GF-D8 (cell line): ENCODE data around the gene RIN2.
"Not testable (repeated sequence)": the region's sequence is repeated elsewhere in the genome, so short reads cannot be mapped to it uniquely, and the experiment has no call there.

Source experiments
- DNase-seq: peaks from one replicate; lab custom pipeline; 2025; lab: John Stamatoyannopoulos, UW

The RIN2 gene

DNA sequence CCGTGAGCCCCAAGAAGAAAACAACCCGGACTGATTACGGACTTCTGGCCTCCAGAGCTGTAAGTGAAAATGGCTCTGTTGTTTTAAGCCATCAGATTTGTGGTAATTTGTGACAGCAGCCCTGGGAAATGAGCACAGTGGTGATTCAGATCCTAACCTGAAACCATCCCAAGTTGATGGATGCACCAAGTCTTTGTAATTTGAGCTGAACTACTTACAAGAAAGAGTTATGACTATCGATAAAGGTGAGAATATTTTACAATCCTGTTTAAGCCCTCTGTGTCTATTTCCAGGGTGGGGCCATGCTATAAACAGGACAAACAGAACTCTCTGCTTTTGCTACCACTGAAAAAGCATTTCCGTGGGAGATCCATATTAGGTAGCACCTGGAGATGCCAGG, 19.1 kb upstream of the RIN2 start:
- DNase-seq: no peak

DNA sequence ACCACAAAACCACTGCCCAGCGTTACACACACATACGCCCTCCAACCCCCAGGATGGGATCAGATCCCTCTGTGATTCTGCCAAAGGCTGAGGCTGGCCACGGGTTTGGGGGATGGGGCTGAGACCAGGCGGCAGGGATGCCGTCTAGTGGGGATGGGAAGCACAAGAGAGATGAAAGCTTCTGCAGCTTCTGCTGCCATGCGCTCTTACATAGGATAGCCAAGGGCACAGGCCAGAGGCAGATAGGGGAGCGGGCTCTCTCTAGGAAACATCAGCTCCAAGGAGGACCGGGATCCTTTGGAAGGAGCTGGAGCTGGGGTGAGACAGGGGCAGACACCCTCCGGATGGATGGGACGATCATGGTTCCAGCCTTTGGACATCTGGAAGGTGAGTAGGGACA, 18.7 kb upstream of the RIN2 start:
- DNase-seq: no peak

GRCh38 chr20:19740512-19740911, 17.5 kb upstream of the RIN2 start:
- no peak for DNase-seq

DNA sequence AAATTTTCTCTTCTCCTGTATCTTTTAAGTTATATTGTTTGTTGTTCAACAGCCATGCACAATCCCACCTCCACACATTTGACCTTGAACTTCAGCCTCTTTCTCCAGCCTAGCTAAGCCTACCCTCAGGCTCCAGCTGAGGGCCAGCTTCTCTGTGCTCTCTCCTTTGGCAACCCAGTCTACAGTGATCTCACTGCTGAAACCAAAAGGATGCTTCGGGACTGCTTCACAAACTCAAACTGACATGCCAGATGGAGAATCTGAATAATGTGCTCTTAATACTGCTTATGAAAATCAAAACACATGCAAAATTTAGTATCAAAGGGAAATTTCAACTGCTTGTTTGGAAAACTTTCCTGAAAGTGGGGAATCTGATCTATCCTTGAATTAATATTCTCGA, 16.1 kb upstream of the RIN2 start:
- no peak for DNase-seq

- no peak for DNase-seq
Observed at GRCh38 chr20:19742974-19743639, 15.0 kb upstream of the RIN2 start.

DNA sequence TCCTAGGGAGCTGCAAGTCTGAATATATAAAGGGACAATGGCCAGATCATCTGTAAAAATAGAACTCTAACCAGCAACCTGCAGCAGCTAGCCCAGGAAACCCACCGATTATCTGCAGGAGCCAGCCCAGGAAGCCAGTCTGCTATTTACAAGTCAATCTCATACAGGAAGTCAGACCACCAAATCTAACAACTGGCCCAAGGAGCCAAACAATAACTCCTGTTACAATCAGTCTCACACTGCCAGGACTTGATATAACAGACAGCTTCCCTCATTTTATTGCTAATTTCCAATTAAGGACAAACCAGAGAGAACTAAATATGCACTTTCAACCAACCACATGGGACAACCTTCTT, 14.4 kb upstream of the RIN2 start:
- DNase-seq: no peak

- DNase-seq: no peak
Observed at GRCh38 chr20:19745106-19745505, 13.0 kb upstream of the RIN2 start.

DNA sequence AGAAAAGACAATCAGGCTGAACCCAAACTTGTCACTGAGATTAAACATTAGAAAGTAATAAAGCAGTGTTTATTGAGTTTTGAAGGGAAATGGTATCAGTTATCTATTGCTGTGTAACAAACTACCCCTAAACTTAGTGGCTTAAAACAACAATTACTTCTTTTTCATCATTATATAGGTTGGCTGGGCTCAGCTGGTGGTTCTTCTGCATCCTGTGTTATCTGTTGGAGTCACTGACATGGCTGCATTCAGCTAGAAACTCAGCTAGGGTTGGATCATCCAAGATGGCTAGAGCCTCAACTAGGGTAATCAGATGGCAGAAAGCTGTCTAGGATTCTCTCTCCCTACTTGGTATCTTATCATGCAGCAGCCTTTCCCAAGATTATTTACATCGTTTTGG, 12.5 kb upstream of the RIN2 start:
- no peak for DNase-seq

DNA sequence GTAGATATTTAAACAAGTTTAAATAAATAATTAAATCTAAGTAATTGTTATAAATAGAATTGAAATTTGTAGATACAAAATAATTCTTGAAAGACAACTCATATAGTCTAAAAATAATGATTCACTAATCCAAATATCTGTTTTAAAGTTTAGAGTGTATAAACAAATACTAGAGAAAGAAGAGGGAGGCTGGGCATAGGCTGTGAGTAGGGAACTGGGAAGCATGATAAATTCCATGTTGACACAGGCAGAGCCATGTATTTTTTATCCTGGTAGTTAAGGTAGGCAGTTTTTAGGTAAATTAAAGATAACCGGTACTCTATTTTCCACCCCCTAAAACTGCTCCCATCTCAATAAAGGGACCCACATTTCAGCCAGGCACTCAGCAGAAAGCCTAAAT, 11.7 kb upstream of the RIN2 start:
- no peak for DNase-seq

DNA sequence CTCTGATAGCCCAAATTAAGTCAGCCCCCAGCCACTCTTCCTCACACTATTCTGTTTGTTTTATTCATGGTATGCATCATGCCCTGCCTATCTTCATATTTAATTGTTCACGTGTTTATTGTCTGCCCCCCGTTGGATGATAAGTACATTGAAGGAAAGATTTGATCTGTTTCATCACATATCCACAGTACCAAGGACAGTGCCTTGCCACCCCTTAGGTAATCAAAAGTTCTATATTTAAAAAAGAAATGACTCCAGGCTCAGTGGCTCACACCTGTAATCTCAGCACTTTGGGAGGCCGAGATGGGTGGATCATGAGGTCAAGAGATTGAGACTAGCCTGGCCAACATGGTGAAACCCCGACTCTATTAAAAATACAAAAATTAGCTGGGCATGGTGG, 10.2 kb upstream of the RIN2 start:
- no peak for DNase-seq

DNA sequence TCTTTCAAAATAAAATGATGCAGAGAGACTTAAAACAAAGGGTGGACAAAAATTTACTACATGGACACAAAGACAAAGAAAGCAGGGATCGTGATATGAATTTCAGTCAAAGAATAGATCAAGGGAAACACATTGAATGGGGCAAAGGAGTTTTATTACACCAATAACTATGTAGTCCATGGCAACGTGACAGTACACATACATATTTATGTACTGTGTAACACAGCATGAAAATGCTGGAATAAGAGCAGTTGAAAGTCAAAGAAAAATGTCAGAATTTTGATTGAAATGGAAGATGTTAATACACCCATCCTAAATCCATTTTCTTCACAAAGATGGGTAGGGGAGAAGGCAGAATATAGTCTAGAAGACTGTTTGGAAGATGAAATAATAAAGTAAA, 9.4 kb upstream of the RIN2 start:
- DNase-seq: no peak

GRCh38 chr20:19749618-19750071, 8.4 kb upstream of the RIN2 start:
- DNase-seq: no peak

DNA sequence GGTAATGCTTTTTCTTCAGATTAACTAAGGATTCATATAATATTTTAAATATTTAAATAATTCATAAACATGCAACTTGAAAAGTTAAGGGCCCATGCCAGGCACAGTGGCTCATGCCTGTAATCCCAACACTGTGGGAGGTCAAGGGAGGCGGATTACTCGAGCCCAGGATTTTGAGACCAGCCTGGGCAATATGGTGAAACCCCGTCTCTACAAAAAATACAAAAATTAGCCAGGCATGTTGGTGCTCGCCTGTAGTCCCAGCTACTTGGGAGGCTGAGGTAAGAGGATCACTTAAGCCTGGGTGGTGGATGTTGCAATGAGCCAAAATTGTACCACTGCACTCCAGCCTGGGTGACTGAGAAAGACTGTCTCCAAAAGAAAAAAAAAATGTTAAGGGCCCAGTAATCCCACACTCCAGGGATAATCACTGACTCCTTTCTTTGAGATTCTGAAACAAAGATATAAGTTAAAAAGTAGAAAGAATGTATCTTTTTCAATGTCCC, 7.9 kb upstream of the RIN2 start:
- no peak for DNase-seq

GRCh38 chr20:19750907-19751636, 7.0 kb upstream of the RIN2 start:
- no peak for DNase-seq

- DNase-seq: not testable (repeated sequence)
Observed at GRCh38 chr20:19754201-19754600, 3.9 kb upstream of the RIN2 start.

- DNase-seq: no peak
Observed at GRCh38 chr20:19756761-19757486, 1.1 kb upstream of the RIN2 start.

DNA sequence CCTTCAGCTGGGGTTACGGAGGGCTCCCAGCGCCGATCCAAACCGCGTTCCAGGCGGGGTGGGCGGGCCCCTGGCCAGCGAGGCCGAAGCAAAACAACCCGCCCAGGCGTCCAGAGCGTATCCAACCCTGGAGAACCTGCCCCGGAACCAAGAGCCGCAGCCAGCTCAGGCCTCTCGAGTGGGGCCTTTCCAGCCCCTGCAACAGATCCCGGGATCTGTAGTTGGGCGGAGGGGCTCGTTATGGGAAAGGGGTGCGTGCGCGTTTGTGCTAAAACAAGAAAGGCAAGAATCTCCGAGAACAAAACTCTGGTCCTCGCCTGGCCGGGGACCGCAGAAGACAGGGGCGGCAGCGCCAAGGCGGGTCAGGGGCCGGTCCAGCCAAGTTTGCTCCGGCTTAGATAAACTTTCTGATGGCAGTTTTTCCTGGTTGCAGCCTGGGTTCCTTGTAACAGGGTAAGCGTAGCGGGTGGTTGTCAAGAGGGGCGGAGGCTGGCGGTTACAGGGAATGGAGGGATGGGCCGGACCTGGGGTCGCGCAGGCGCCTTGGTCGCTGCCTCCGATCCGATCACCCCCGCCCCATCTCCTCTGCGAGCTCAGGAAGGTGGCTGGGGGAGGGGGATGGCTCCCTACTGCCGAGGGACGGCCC, 448 bp upstream of the RIN2 start:
- no peak for DNase-seq

DNA sequence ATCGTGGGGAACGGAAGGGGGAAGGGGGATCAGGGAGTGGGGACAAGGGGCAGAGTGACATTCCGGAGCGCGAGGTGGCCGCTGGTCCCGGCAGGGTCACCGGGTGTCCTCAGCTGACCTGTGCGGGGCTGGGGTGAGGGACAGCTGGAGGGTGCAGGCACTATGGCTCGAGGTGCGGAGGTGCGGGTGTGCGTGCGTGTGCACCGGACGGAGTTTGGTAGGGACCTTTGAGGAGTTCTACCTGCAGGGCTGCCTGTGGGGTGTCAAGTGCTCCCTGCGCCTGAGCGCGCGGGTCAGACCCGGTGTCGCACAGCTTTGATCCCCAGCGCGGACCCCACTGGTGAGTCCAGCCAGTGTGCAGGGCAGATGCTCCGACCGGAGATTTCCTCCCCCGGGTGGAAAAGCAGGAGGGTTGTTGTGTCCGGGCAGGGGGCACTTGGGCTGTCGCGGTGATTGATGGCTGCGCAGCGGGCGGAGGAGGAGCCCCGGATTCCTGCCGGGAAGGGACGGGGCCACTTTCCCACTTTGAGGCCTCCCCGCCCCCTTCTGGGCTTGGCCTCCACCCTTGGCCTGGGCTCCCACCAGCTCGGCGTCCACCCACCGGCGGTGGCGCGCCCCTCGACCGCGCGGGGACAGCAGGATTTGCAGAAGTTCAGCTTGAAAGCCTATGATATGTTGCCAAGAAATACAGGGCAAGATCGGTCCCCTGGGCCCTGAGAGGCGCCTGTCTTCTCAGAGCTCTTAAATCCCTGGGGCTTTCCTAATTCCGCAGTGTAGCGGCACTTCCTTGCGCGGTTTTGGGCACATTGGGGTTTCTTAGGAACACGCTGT, 658 bp downstream of the RIN2 start:
- DNase-seq: no peak

- DNase-seq: no peak
Observed at GRCh38 chr20:19760371-19760721, 2.3 kb downstream of the RIN2 start.

GRCh38 chr20:19761326-19761725, 3.3 kb downstream of the RIN2 start:
- DNase-seq: no peak

GRCh38 chr20:19761841-19762240, 3.8 kb downstream of the RIN2 start:
- no peak for DNase-seq

DNA sequence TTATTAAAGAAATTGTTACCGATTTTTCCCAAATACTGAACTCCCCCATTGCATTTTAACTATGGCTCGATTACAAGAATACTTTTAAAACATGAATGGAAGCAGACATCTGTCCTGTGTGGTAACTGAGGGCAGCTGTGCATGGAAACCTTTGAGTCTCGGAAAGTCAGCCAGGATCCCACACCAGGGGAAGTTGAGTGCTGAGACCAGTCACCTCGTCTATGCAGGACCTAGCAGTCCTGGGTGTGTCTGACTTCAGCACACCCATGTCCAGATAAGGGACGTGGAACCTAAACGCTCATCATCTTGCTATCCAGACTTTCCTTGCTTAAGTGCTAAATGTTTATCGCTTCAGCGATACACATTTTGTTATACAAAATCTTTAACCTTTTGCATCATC, 6.1 kb downstream of the RIN2 start:
- no peak for DNase-seq
